Measurements from ENCODE around the gene S100A14.

GRCh38 chr1:153636312-153636711, 20.2 kb upstream of the S100A14 start:
- TF ChIP-seq EZH2 (conservative IDR thresholded peaks at IDR 0.05; ENCODE audit: low read depth, low read length): no peak
- TF ChIP-seq ZNF724P (CRISPR knock-in tag; IDR thresholded peaks at IDR 0.05; ENCODE audit: borderline replicate concordance): no peak
- TF ChIP-seq ZFP36 (IDR thresholded peaks at IDR 0.05; ENCODE audit: borderline replicate concordance, low read depth, low read length, partially characterized antibody): no peak
- no peak for TF ChIP-seq ZNF644 (CRISPR knock-in tag; IDR thresholded peaks at IDR 0.05; ENCODE audit: low read depth)
- TF ChIP-seq ZHX1 (CRISPR knock-in tag; IDR thresholded peaks at IDR 0.05; ENCODE audit: low read depth): no peak
- TF ChIP-seq FOXP1 (IDR thresholded peaks at IDR 0.05): no peak
- no peak for TF ChIP-seq FOXP1 (CRISPR knock-in tag; IDR thresholded peaks at IDR 0.05)
- no peak for TF ChIP-seq HNF4G (IDR thresholded peaks at IDR 0.05; ENCODE audit: borderline replicate concordance, low read depth, low read length)
- TF ChIP-seq HNF4G (CRISPR knock-in tag; IDR thresholded peaks at IDR 0.05; ENCODE audit: borderline replicate concordance, low read depth): no peak
- TF ChIP-seq ZNF354B (CRISPR knock-in tag; IDR thresholded peaks at IDR 0.05): no peak
- TF ChIP-seq ATF6 (CRISPR knock-in tag; conservative IDR thresholded peaks at IDR 0.05): no peak
- TF ChIP-seq POLR2A (IDR thresholded peaks at IDR 0.05; ENCODE audit: insufficient read depth in 1 of 2, low read depth in 2 of 2, low read length in 2 of 2): no peak; a peak in 1 of 4 replicates
- TF ChIP-seq MAZ (IDR thresholded peaks at IDR 0.05; ENCODE audit: borderline replicate concordance, low read depth, low read length): no peak
- no peak for TF ChIP-seq MAZ (CRISPR knock-in tag; IDR thresholded peaks at IDR 0.05; ENCODE audit: low read depth)
- TF ChIP-seq ZNF841 (CRISPR knock-in tag; IDR thresholded peaks at IDR 0.05; ENCODE audit: borderline replicate concordance): no peak
- TF ChIP-seq RFXAP (CRISPR knock-in tag; IDR thresholded peaks at IDR 0.05; ENCODE audit: borderline replicate concordance): no peak

Data from HepG2 (cell line).